CD4-positive, alpha-beta T cell treated with Interleukin-21 for 1 hour (primary cell): ENCODE data around the gene PPP1R12B.
"Not testable (repeated sequence)": the region's sequence is repeated elsewhere in the genome, so short reads cannot be mapped to it uniquely, and the experiment has no call there.

Source experiments
- DNase-seq: peaks from one replicate; pipeline ENCODE4 v3.0.0-alpha.2; 2020

PPP1R12B gene

DNA sequence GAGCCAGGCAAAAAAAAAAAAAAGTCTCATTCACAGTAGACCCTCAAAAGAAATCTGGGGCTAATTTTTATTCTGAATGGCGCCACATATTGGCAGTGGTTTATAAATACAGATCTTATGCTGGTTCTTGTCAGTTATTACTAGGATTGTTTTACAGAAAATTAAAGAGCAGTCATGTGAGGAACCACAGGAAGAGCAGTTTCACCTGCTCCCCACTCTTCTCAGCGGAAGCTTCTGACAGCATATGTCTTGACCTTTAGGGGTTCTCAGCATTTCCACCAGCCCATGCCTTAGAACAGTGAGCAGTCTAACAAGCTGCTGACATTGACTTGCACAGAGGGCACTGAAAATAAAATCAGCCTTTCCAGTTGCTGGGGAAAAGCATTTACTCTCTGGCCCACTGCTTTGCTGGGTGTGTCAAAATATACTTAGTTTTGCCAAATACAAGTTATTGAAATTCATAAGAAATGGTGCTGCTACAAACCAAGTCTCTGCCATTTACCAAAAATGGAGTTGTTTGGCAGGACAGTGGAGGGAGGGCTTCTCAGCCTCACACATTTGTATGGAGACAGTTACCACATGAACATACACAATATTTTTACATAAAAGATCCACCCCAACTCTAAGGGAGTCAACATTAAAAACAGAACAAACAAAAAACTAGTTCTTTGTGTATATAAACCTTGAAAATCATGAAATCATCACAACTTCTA lies 217.5 kb downstream of the PPP1R12B start:
- peak; percentile 2 for DNase-seq

DNA sequence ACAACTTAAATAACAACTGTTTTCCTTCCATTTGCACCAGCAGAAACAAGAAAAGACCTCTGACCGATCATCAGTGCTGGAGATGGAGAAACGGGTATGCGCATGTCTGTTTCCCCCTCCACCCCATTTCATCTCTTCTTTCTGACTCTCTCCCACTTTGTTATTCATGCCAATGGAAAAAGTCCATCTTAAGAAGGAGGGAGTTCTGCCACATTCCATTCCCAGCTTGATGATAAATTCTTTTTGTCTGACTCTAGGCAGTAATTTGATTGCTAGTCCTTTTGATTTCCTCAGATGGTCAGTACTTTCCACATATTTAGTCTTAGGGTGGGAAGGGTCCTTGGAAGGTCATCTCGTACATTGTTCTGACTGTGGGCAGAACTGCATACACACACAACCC lies 219.2 kb downstream of the PPP1R12B start:
- DNase-seq = no peak

DNA sequence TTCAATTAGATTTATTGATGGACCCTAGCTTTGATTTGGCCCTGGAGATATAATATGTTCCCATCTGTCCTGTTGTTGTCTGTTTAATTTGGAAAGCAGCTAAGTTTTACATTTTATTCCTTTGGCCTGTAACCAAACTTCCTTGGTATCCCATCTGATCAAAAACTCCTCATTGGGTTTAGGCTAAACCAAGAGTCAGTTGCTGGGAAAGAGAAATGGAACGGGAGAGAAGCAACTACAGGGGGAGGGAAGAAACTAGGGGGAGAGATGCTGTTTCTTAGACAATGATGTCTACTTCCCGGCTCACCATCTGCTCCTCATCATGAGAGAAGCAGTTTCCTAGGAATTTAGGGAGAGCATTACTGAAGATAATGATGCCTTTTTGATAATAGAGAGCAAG lies 219.9 kb downstream of the PPP1R12B start:
- DNase-seq = no peak

DNA sequence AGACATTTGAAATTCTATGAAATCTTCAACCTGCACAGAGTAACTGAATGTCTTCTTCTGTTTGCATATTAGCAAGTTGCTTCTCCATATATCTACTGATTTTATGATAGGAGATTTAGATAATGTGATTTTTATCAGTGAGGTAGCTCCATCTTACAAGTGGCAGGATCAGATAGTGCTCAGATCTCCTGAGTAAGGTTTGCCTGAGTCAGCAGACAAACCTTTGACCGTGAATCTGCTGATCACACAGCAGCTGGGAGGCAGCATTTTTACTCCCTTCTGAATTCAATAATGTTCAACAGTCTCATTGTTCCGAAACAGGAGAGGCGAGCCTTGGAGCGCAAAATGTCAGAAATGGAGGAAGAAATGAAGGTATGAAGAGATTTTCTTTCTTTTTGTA lies 220.3 kb downstream of the PPP1R12B start:
- no peak for DNase-seq

DNA sequence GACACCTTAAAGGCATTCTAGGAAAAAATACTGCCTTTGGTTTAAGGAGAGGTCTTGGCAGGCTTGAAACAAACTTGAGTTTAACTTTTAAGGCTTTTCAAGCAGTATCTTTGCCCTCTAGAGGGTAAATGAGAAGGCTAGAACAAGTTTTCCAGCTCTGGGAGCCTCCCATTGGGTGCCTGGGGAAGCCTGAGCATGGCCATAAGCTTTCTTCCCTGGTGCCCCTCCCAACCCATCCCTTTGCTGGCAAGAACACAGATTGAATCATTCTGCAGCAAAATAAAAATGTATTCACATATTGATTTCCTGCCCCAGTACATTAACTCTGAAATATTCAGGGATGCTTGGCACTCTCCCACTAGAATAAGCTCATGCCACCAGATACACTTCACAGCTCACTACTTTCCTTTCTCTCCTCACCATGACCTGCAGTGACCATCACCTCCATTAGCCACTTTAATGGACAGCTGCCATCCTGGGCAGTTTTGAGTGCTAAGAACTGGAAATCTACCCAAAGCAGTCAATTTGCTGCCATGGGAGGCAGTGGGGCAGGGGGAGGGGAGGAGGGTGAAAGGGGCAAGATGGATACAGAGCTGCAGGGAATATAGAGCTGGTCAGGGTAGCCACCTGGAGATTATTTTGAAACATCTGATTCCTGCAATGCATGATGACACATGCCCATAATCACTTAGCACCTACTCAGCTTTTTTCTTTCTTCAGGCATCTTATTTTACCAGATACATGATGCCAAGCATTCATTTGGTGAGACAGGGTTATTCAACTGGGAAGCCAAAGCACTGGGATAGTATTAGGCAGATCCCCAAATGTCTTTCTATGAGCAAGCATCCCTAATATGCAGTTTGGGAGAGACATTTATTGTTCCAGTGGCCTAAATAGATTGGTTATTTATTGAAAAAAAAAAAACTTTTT lies 221.2 kb downstream of the PPP1R12B start:
- no peak for DNase-seq

DNA sequence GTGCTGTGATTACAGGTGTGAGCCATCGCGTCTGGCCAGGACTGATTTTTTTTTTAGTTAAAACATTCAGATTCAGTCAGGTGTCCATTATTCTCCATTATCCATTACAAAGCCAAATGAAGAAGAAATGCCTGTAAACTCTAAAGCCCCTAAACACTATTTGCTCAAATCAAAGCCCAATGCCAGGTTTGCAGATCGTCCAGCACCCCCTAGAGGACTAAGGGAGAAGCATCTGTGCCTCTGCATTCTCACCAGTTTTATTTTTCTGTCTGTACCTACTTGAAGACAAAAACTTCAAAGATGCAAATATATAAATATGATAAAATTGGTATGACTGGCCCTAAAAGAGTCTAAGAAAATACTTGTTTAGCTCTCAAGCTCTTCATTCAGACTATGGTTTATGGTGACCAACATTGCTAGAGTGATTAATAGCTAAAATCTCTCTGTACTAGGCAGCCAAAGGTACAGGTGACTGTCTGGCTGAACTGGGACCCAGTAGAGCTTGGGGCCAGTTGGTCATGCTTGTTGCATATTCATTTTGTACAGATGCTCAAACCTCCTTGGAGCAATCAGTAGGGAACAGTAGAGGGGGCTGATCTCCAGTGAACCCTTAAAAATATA lies 223.3 kb downstream of the PPP1R12B start:
- peak; percentile 35 for DNase-seq

DNA sequence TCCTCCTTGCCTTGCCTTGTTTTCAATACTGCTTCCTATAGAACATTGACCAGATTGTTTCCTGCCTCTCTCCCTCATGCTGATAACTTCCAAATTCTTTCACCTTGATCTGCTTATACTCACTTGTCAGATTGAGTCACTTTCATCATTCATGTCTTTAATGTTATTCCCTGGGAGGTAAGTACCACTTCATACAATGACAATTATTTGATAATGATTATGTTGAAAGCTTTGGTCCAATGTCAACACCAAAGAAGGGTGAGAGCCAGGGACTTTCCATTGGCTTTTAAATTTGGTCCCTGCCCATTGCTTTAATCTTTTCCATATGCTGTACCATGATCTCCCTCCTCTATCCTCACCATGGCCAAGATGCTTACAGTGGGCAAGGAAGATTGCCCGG lies 224.4 kb downstream of the PPP1R12B start:
- no peak for DNase-seq

DNA sequence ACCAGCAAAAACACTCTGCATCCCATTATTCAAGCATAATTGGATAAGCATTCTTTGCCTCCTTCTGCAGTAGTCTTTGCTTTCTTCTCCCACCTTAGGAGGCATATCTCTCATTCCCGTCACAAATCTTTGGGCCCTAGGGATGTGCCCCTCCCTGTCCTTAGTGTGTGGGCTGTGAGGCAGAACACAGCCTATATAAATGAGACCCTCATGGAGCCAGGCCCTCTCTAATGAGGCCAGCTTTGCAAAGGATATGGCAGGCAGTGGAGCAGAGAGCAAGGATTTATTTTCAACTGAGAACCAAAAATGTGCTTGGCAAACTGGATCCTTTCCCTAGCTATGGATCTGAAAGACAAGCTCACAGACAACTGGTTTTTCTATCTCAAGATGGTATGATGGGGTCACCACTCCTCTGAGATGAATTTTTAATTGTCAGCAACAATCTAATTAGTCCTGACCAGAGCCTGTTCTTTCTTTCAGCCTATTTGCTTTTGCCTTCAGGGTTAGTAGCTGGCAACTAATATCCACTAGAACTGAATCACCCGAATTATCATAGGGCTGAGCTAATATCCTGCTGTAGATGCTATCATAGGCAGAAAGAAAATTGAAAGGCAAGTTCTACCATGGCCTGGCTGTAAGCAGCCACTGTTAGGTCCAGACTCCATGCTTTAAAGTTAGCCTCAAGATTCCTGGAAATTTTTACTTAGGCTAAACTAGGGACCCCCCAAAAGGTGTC lies 227.6 kb downstream of the PPP1R12B start:
- no peak for DNase-seq

DNA sequence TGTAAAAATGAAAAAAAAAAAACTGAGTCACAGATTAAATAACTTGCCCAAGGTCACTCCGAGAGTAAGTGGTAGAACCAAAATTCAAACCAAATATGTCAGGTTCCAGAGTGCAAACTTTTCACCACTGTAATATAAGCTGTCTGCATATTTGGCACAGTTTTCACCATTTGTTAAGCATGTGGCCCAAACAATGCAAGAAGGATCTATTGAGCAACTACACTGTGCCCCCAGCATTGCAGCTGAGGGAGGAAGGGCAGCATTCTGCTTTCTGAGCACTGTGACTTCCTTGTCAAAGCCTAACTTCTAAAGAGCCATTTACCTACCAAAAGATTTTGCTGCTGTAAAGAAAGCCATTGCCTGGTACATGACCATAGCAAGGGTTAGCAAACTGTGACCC lies 228.3 kb downstream of the PPP1R12B start:
- no peak for DNase-seq

DNA sequence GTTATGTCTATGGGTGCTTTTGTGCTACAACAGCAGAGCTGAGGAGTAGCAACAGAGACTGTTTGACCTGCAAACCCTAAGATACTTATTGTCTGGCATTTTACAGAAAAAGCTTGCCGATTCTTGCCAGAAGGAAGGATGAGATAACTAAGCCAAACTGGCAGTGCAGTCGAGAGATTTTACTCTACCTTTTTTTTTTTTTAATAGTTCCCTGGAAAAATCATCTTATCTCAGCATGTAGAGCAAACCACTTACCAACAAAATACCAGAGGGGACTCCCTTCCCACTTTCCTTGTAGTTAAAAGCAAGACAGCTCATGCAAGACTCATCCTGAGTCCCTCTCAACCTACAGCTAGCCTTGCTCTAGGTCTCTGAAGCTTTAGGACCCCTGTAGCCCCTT lies 228.9 kb downstream of the PPP1R12B start:
- DNase-seq = no peak

DNA sequence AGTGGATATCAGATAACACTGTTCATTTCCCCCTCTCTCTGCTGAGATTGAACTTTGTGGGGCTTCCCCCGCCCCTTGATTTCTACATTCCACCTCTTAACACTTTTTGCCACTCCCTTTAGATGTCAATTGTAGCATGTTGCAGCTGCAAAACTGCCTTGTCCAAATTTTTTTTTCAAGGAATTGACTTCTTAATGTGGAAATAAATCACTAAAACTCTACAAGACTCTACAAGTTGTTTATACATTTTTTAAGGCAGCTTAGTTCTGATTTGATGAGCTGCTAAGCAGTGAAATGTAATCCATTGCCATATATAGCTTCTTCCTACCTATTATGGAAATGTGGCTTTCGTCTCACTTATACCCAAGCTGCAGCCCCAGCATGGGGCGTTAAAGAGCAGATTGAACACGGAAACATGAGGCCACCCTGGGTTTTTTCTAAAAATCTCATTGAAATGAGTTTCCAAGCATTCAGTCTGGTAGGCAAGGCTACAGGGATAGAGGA lies 229.6 kb downstream of the PPP1R12B start:
- no peak for DNase-seq

DNA sequence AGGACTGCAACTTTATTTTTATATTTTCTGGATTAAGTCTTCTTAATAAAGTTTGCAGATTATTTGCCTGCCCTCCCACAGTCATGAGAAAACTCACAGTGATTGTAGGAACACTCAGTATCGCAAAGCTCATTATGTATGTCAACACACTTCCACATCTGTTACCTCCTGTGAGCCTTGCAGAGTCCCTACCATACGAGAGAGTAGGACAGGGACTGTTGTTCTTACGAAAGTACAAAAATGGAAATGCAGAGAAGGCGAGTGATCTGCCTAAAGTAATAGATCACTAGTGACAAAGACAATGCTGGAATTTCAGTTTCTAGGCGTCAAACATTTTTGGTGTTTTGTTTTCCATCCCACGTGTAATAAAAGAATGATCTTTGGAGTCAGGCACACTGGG lies 230.1 kb downstream of the PPP1R12B start:
- no peak for DNase-seq

DNA sequence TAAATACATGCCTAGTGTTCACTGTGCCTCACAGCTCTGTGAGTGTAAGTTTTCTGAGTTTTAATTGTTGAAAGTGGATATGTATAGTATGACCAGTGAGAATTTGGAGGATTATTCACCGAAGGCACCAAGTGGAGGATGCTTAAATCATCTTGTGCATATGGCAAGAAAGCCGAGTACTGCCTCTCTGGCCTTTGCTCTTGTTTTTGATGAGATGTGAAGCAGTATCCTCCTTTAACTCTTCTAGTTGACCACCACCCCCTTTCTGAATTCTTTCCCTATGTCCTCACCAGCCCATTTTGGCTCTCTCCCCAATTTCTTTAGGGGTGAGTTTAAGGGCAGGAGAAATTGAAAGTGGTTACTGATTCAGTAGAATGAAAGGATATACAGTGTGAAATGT lies 231.3 kb downstream of the PPP1R12B start:
- DNase-seq = no peak

DNA sequence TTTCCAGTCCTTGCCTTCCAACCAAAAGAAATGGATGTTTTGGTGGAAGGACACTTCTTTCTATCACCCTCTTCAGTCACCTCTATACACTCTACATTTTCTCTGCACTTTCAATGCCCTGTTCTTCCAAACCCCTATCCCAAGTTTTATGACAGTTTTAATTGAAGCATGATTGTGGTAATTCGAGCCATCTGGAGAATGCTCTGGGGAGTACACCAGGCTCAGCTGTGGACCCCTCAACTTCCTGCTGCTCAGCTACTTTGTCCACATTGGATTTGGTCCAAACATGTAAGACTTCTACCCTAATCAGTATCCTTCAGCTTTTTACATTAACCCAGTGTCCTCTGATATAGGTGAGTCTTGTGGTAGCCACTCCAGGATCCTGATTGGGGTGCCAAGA lies 232.1 kb downstream of the PPP1R12B start:
- DNase-seq = no peak

DNA sequence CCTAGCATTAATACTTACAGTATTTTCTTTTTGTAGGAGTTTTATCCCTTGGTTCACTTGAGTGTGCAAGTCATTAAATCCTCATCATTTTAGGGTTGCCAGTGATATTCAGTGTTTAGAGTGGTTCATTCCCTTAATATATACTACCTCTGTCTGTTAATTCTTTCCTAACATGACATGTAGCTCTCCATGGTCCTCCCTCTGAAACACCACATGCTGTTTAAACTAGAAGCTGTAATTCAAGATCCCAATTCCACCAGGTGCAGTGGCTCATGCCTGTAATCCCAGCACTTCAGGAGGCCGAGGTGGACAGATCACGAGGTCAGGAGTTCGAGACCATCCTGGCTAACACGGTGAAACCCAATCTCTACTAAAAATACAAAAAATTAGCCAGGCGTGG lies 233.9 kb downstream of the PPP1R12B start:
- DNase-seq = not testable (repeated sequence)

DNA sequence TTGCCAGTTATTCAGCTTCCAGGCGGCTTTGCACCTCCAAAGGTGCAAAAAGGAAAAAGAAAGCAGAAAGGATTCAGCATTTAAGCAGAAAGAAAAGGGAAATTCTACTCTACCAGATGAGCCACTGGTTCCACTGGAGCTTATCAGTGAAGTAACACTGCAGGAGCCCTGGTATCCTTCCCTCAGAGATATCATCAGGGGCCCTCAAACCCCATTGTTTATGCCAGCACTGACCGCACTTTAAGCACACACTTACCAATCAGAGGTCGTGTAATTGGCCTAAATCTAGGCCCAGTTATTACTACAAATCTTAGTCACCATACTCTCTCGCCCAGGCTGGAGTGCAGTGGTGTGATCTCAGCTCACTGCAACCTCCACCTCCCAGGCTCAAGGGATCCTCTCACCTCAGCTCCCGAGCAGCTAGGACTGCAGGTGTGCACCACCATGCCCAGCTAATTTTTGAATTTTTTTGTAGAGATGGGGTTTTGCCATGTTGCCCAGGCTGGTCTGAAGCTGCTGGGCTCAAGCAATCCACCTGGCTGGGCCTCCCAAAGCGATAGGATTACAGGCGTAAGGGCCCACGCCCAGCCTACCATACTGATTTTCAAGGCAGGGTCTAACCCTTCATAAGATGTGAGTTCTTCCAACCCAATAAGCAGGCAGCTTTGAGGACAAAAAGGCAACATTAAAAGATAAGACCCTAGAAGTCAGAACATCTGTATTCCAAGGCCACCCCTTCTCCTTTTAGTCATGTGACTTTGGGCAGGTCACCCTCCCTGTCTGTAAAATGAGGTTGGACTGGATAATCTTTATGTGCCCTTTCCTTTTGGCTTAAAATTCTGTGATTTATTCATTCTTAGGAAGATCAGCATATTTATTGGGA lies 236.4 kb downstream of the PPP1R12B start:
- no peak for DNase-seq

DNA sequence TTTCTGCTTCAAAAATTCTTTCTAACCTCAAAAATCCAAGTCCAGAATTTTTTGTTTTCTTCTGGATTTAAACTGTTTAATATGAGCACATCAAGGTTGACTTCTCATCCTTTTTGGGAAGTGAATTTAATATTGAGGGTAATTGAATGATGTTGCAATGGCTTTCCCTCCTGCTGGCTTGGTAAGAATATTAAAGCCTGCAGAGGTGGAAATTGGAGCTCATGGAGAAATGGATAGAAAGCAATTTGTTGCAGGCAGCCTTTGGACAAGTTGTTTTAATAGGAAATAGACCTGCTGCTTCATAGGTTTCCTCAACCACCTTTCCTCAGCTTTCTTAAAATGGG lies 237.1 kb downstream of the PPP1R12B start:
- DNase-seq = no peak

DNA sequence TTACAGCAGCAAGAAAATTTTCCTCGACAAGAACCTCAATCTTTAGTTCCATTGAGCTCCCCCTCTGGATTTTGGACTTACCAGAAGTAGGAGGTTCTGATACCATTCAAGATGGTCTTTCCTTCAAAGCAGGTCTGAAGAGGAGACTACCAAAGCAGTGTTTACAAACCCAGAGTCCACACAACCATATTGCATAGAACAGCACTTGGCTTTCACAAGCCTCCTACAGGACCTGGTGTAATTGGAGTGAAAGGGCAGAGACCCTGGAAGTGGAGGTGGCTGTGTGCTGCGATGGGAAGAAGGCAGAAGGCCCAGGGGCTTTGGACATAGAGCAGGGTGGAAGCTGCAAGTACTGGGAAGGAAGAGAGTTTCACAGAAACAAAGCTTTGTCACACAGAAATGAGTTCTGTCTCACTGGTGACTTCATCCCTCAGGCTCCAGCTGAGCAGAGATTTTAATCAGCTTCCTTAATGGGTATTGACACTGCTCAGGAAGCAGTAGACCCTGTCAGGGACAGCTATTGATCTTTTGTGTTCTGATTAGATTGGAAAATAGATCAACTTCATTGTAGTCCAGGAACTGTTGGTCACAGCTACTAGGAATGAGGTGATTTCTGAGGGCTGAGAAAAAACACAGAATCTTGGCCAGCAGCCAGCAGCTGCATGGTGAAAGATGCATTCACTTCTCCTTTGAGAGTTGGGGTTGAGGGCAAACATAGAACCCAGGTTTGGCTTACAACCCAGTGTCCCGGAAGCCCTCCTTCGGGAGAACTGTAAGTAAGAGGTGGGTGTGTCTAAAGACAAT lies 237.7 kb downstream of the PPP1R12B start:
- no peak for DNase-seq

DNA sequence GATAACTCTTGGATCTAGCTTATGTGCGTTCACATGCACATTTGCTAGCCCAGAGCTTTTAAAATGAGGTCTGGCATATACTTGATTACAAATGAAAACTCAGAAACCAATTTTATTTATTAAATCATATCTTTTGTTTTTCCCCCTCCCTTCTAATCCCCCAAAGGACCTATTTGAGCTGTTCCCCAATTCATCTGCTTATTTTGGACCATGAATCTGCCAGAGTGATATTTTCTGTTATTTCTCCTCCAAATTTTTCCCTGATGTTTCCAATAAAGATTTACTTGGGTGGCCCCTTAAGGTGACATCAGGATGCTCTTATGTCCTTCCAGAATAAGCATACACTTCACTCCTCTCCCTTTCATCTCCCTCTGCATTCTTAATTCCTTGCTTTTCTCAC lies 238.4 kb downstream of the PPP1R12B start:
- DNase-seq = no peak

DNA sequence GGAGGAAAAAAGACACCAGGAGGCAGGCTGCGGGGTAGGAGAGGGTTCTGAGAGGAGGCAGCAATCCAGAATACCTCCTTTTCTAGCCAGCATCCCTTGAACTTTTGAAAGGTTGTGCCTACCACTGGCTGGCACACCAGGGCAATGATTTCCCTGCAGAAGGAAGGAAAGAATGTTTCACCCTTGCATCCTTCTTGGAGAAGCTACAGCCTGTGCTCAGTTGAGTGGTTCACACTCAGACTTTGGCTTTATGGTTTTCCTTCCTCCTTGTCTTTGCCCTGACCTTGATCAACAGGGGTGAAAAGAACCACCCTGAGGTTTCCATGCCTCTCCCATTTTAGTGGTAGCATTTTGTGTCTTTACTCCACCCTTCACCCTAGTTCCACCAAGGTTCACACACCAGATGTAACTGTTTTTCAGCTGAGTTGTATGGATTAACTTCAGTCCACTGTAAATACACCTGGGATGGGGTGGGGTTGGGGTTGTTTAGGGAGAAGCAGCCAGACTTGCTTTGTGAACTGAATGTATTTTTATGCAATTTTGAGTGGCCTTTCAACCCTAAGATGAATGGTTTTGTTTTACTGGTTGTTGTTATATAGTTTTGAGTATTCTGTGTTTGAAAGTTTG lies 239.5 kb downstream of the PPP1R12B start:
- no peak for DNase-seq
